AG04449 (cell line): ENCODE measurements around the gene ZSCAN18.

ENCODE experiments used
- CTCF ChIA-PET: fragments of 350-600 bp; formaldehyde crosslinking; extraction: SDS; loops from one replicate; lab custom pipeline; 2021; ENCODE audit warnings: antibody characterized with exemption; lab: Yijun Ruan, JAX
- POLR2A ChIA-PET: fragments of 400-600, 350-600 bp; formaldehyde crosslinking; extraction: SDS; loops from one replicate; lab custom pipeline; 2020; ENCODE audit warnings: antibody characterized with exemption, inconsistent platforms; lab: Yijun Ruan, JAX
- DNase-seq: peaks from one replicate; pipeline ENCODE4 v3.0.0-alpha.2; 2010; ENCODE audit warnings: low read depth, low spot score
- H3K4me3 ChIP-seq: 2 replicates; pipeline ENCODE4 v1.5.1; 2011; ENCODE audit warnings: low read depth, mild to moderate bottlenecking, control low read depth, low read length
- TF ChIP-seq, protein P1 (sequence below): IDR thresholded peaks from one replicate; pipeline ENCODE4 v1.5.1; 2011; ENCODE audit warnings: mild to moderate bottlenecking, moderate library complexity, low read length, control low read depth, inconsistent platforms; ENCODE audit not compliant: insufficient read depth; ENCODE audit errors: missing control alignments

The ZSCAN18 gene

DNA sequence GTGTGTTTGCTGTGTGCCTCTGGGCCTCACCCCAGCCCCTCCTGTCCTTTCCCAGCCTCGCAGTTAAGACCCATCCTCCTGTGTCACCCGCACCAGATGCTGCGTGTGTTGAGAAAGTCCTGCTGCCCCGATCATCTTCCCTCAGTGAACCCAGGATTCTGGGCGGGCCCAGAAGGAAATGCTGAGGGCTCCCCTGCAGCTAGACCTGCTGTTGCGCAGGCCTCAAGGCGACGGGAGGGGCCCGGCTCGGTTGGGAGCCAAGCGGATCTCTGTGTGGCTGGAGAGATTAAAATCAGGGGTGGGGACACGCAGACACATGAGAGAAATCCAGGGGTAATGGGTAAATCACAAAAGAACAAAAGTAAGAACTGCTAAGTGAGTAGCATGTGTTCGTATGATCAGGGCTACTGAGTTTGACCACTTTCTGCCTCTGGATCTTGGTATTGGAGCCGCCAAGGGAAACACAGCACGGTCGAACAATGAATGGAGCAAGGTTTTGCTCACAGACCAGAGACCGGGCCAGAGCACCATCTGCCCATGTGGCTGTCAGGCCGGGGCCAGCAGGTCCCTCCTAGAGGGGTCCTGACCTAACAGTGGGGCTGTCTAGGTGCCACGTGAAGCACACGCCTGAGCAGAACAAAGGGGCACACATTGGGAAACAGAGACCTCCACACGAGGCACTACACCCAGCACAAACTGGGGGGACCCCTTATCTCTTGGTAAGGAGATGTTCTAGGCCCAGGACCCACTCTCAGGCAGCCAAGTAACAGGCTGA lies 57.1 kb downstream of the ZSCAN18 start:
- TF ChIP-seq, protein P1, sequence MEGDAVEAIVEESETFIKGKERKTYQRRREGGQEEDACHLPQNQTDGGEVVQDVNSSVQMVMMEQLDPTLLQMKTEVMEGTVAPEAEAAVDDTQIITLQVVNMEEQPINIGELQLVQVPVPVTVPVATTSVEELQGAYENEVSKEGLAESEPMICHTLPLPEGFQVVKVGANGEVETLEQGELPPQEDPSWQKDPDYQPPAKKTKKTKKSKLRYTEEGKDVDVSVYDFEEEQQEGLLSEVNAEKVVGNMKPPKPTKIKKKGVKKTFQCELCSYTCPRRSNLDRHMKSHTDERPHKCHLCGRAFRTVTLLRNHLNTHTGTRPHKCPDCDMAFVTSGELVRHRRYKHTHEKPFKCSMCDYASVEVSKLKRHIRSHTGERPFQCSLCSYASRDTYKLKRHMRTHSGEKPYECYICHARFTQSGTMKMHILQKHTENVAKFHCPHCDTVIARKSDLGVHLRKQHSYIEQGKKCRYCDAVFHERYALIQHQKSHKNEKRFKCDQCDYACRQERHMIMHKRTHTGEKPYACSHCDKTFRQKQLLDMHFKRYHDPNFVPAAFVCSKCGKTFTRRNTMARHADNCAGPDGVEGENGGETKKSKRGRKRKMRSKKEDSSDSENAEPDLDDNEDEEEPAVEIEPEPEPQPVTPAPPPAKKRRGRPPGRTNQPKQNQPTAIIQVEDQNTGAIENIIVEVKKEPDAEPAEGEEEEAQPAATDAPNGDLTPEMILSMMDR = no peak
- ChIA-PET CTCF (no interaction called here), POLR2A (no interaction called here)
- H3K4me3 ChIP-seq = no peak overlapping the region
- DNase-seq = no peak

DNA sequence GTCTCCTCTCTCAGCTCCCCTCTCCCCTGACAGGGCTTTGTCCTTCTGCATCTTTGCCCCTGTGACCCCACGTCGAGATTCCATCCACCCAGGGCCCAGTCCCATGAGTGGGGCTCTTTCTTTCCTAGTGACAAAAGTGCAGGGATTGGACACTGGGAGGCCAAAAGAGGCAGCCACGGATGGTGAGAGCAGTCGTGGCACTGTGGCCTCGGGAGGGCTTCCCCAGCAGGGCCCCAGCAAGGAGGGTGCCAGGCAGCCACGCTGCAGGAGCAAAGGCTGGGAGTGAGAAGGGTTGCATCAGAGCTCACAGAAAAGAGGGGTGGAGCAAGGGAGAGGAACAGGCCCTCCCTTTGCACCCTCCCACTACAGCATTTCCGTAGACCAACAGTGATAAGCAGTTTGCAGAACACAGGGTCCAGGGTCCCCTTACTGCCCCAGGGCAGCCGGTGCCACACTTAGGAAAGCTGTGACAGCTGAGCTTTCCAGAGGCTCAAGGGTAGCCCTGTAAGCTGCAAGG lies 59.3 kb downstream of the ZSCAN18 start:
- TF ChIP-seq, protein P1 = no peak
- no peak overlapping the region for H3K4me3 ChIP-seq
- ChIA-PET CTCF (no interaction called here), POLR2A (no interaction called here)
- no peak for DNase-seq

DNA sequence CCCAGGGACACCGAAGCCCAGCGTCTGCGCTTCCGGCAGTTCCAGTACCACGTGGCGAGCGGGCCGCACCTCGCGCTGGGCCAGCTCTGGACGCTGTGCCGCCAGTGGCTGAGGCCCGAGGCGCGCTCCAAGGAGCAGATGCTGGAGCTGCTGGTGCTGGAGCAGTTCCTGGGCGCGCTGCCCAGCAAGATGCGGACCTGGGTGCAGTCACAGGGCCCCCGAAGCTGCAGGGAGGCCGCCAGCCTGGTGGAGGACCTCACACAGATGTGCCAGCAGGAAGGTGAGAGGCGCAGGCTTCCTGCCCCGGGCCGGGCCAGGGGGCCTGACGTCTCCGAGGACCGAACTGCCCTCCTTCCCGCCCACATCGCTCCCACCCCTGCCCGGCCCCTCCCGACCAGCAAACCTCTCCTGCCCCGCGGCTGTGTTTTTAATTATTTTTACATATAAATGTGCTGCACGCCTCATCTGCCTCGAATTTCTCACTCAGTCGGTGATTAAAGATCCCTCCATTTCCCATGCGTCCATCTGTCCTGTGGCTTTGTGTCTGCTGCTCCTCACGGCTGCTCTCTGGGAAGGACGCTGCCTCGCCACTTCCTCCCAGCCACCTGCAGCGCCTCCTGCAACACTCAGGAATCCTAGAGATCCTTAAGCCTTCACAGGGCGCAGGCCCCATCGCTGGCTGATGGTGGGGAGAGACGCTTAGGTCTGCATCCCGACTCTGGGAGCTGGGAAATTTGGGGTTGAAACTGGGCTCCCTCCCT lies 59.9 kb downstream of the ZSCAN18 start:
- CTCF ChIA-PET = no interaction called here
- no peak overlapping the region for H3K4me3 ChIP-seq
- POLR2A ChIA-PET = no interaction called here
- TF ChIP-seq, protein P1 = no peak
- no peak for DNase-seq

DNA sequence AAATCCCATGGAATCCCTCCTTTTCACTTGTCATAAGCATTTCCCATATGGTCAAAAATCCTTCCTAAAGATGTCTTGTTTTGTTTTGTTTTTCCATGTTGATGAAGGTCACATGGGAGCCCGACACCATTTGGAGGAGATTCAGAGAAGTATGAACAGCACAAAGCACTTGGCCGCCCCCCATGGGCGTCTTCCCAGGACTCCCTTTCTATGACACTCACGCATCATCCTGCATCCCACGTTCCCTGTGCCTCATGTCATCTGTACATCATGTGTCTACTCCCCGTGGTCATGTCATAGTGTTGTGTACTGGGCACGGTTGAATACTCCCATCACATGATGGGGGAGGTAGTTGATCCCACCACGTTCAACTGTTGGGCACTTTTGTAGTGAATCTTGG lies 62.2 kb downstream of the ZSCAN18 start:
- no peak for DNase-seq
- no peak overlapping the region for H3K4me3 ChIP-seq
- POLR2A ChIA-PET = no interaction called here
- TF ChIP-seq, protein P1 = no peak
- CTCF ChIA-PET = no interaction called here

DNA sequence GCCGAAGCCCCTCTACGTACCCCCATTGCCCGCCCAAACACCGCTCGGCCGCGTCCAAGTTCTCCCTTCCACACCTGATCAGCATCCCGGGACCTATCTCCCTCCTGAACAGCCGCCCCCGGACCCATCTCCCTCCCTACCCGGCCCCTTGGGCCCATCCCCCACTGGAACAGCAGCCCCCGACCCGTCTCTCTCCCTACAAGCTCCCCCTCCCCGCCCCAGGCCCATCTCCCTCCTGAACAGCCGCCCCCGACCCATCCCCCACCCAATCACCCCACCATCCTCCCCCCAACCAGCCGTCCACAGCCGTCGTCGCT lies 63.6 kb downstream of the ZSCAN18 start:
- ChIA-PET CTCF (no interaction called here), POLR2A (no interaction called here)
- peak overlapping the region; percentile 45 for H3K4me3 ChIP-seq
- TF ChIP-seq, protein P1 = no peak
- DNase-seq = no peak
